ENCODE measurements around the gene CLINT1.

Gene CLINT1

DNA sequence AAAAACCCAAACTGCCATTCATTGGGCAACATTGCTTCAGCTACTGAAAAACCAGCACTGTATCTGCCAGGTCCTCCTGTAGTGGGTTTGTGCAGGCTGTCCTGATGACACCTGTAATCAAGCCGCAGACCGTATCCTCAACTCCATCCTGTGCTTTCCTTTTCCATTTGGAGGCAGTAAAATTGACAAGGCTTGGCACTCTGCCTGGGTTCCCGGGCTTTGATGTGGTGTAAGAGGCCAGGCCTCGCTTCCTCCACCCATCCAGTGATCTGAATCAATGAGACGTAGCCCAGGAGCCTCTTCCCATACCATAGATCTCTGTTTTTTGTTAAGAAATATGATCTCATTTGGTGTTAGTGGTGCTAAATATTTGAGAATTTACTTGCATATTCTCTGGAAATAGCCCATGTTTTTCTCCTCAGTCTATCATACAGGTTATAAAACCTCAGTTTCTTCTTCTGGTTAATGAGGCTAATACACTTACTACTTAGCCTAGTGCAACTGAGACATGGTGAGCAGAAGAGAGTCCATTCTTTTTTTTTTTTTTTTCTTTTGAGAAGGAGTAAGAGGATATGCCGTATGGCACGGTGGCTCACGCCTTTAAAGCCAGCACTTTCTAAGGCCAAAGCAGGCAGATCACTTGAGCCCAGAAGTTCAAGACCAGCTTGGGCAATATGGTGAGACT, 80.7 kb downstream of the CLINT1 start:
- no peak overlapping the region for H3K27ac Mint-ChIP-seq
- H3K36me3 Mint-ChIP-seq (ENCODE audit: low read depth), result no peaks in the 10 kb centered on the region
- no peaks in the 10 kb centered on the region for H3K27me3 Mint-ChIP-seq
- H3K9me3 Mint-ChIP-seq, result no peaks in the 10 kb centered on the region
- H3K4me3 Mint-ChIP-seq, result no peak overlapping the region
- intact Hi-C loops (cut with micrococcal nuclease), result no loop called here
- no peaks in the 10 kb centered on the region for H3K4me1 Mint-ChIP-seq (ENCODE audit: low read depth)

DNA sequence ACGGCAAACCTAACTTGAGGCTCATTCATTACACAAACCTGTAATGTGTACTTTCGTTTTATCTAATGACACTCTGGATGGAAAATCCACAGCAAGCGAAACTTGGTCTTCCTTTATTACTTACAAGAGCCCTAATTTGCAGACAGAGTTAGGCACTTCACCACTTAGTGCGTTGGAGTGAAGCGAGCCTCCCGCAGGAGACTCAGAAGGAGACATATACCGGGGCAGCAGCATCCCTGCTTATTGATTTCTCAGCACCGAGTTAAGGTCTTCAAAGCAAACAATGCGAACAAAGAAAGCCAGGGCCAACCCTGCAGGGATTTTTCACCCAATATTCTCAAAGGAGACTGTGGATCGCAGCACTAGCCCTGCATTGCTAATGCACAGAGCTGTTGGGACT, 86.8 kb downstream of the CLINT1 start:
- H3K4me1 Mint-ChIP-seq (ENCODE audit: low read depth), result no peaks in the 10 kb centered on the region
- no peaks in the 10 kb centered on the region for H3K9me3 Mint-ChIP-seq
- intact Hi-C loops (cut with micrococcal nuclease), result no loop called here
- H3K27ac Mint-ChIP-seq, result no peak overlapping the region
- H3K36me3 Mint-ChIP-seq (ENCODE audit: low read depth), result no peaks in the 10 kb centered on the region
- H3K4me3 Mint-ChIP-seq, result no peak overlapping the region
- H3K27me3 Mint-ChIP-seq, result no peaks in the 10 kb centered on the region

DNA sequence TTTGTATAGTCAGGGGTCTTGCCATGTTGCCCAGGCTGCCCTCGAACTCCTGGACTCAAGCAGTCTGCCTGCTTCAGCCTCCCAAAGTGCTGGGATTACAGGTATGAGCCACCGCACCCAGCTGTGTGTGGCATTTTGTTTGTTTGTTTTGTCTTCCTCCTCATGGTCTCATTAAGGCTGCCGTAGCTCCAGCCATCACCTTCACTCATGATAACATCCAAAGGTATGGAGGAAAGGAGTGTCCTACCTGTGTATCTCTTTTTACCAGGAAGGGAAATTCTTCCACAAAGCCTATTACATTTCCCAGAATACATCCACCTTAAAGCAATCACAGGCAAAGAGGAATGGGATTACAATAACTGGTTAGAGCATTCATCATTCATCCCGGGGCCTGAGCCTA, 88.3 kb downstream of the CLINT1 start:
- Mint-ChIP-seq H3K9me3 (no peaks in the 10 kb centered on the region), H3K27me3 (no peaks in the 10 kb centered on the region), H3K4me1 (ENCODE audit: low read depth) (no peaks in the 10 kb centered on the region), H3K27ac (no peak overlapping the region), H3K36me3 (ENCODE audit: low read depth) (no peaks in the 10 kb centered on the region), H3K4me3 (no peak overlapping the region)
- intact Hi-C loops (cut with micrococcal nuclease), result no loop called here

DNA sequence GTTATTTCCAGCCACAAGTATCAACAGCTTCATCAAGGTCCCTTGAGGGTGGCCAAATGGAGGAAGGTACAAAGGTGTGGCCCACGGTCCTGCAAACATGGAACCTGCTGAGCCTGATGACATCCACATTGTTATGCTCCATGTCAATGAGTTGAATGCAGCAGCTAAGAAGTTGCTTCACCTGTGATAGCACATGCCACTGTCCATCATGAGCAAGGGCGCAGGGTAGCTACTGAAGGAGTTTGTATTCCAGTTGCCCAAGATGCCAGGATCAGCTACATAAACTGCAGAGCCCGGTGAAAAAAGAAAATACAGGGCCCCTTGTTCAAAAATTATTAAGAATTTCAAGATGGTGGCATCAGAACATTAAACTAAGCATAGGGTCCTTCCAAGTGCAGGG, 91.3 kb downstream of the CLINT1 start:
- no peak overlapping the region for H3K27ac Mint-ChIP-seq
- no peaks in the 10 kb centered on the region for H3K36me3 Mint-ChIP-seq (ENCODE audit: low read depth)
- H3K4me3 Mint-ChIP-seq, result no peak overlapping the region
- H3K27me3 Mint-ChIP-seq, result no peaks in the 10 kb centered on the region
- no peaks in the 10 kb centered on the region for H3K4me1 Mint-ChIP-seq (ENCODE audit: low read depth)
- intact Hi-C loops (cut with micrococcal nuclease), result no loop called here
- no peaks in the 10 kb centered on the region for H3K9me3 Mint-ChIP-seq

DNA sequence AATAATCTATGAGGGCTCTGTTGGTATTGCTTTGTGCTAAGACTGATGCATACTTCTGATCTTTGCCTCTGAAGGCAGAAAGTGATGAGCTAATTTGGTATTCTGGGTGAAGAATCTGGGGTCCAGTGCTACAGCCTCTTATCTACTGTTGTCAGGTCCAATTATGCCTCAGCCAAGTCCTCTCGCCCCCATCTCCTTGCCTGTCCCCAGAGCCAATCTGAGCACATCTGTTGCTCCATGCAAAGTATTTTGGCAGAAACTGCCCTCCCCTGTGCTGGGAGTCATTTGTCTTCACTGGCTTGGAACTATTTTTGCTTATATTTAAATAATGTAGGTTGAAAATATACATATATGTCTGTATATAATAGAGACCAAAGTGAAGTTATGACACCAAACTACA, 92.0 kb downstream of the CLINT1 start:
- no peak overlapping the region for H3K27ac Mint-ChIP-seq
- no peaks in the 10 kb centered on the region for H3K4me1 Mint-ChIP-seq (ENCODE audit: low read depth)
- no peak overlapping the region for H3K4me3 Mint-ChIP-seq
- no peaks in the 10 kb centered on the region for H3K36me3 Mint-ChIP-seq (ENCODE audit: low read depth)
- intact Hi-C loops (cut with micrococcal nuclease), result no loop called here
- H3K27me3 Mint-ChIP-seq, result no peaks in the 10 kb centered on the region
- H3K9me3 Mint-ChIP-seq, result no peaks in the 10 kb centered on the region

DNA sequence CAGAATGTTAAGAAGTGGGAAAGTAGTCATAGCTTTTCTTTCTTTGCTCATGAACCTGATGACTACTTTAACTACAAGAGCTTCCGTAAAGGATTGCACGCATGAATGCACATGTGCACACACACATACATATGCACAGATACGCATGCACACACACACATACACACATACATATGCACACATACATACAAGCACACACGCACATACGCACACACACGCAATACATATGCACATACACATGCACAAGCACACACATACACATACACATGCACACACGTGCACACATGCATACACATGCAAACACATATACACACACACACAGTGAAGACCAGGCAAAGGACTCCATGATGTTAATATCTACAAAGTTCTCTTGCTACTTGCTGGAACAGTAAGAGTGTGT, 92.5 kb downstream of the CLINT1 start:
- intact Hi-C loops (cut with micrococcal nuclease), result no loop called here
- Mint-ChIP-seq H3K4me1 (ENCODE audit: low read depth) (no peaks in the 10 kb centered on the region), H3K4me3 (no peak overlapping the region), H3K27me3 (no peaks in the 10 kb centered on the region), H3K36me3 (ENCODE audit: low read depth) (no peaks in the 10 kb centered on the region), H3K27ac (no peak overlapping the region), H3K9me3 (no peaks in the 10 kb centered on the region)

DNA sequence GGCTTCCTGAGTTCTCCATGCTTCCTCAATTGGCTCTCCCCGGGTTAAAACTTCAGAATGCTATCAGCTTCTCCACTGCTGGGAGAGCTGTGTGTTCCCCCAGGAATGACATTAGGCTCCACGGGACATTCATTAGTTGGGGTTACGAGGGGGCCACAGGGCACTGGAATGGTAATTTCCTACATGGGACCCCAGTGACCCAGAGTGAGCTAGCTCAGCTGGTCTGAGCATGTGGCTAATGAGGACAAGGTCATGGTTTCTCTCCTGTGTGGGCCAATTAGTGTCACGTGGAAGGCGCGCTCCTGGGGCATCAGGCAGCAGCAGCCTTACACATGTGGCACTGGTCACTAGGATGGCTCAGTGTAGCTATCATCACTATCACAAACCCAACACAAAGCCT, 94.4 kb downstream of the CLINT1 start:
- peaks cover 12% of the 10 kb centered on the region for H3K36me3 Mint-ChIP-seq (ENCODE audit: low read depth)
- no peaks in the 10 kb centered on the region for H3K4me1 Mint-ChIP-seq (ENCODE audit: low read depth)
- H3K9me3 Mint-ChIP-seq, result no peaks in the 10 kb centered on the region
- no peaks in the 10 kb centered on the region for H3K27me3 Mint-ChIP-seq
- H3K27ac Mint-ChIP-seq, result no peak overlapping the region
- intact Hi-C loops (cut with micrococcal nuclease), result no loop called here
- no peak overlapping the region for H3K4me3 Mint-ChIP-seq

DNA sequence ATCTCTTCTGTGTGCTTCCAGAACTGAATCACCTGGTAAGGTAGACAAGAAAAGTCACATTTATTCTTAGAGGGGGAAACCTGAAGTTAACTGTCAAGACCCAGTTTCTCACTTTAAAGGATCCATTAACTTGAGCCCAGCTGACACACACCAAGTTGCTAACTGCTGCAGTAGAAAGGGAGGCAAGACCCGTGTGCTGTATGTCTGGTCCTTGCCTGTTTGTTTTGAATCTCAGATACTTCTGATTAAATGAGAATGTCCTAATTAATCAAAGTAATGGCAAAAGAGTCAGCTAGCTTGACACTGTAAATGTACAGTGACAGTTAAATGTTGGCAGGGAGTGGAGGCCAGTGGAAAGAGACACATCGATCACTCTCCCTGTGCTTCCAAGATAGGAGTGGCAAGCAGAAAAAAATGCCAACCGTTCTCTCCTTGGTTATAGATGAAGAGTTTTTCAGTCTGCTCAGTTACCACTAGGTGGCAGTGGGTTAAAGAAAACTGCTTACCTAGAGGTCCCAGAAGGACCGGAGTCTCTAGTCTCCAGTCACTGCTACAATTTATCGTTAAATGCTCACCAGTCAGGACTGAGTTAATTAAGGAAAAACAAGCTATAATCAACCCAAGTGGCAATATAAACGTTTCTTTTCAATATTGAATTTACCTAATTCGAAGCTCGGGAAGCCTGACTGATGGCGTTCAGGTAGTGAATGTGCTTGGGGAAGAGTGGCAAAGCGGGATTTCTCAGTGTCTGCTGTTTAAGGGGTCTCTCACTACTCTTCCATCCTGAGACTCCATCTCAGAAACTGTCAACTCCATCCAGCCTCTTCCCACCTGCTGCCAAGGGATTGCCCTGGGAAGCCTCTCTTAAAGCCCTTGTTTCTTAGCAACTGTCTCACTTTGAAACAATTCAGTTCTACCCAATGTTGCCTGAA, 97.0 kb downstream of the CLINT1 start:
- H3K27me3 Mint-ChIP-seq, result no peaks in the 10 kb centered on the region
- intact Hi-C loops (cut with micrococcal nuclease), result no loop called here
- no peaks in the 10 kb centered on the region for H3K4me1 Mint-ChIP-seq (ENCODE audit: low read depth)
- peaks cover 14% of the 10 kb centered on the region for H3K36me3 Mint-ChIP-seq (ENCODE audit: low read depth)
- H3K4me3 Mint-ChIP-seq, result no peak overlapping the region
- H3K27ac Mint-ChIP-seq, result no peak overlapping the region
- H3K9me3 Mint-ChIP-seq, result no peaks in the 10 kb centered on the region

DNA sequence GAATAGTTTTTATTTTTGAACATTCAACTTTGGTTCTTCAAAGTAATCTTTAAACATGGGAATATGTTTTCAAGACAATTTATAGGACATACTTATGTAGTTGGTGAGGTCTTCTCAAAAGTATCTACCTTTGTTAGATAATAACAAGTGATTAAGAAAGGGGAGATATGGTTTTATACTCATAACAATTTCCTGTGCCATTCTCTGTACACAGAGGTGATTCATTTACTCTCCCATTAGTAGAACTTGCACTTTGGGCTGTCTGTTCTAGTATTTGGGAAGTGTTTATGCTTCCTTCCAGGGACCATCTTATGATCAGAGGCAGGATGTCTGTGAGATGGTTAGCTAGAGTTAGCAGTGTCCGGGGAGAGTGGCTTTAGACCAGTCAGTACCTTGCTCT, 100.2 kb downstream of the CLINT1 start:
- Mint-ChIP-seq H3K27me3 (no peaks in the 10 kb centered on the region), H3K27ac (no peak overlapping the region), H3K4me1 (ENCODE audit: low read depth) (no peaks in the 10 kb centered on the region), H3K9me3 (no peaks in the 10 kb centered on the region), H3K36me3 (ENCODE audit: low read depth) (peaks cover 38% of the 10 kb centered on the region), H3K4me3 (no peak overlapping the region)
- intact Hi-C loops (cut with micrococcal nuclease), result no loop called here

DNA sequence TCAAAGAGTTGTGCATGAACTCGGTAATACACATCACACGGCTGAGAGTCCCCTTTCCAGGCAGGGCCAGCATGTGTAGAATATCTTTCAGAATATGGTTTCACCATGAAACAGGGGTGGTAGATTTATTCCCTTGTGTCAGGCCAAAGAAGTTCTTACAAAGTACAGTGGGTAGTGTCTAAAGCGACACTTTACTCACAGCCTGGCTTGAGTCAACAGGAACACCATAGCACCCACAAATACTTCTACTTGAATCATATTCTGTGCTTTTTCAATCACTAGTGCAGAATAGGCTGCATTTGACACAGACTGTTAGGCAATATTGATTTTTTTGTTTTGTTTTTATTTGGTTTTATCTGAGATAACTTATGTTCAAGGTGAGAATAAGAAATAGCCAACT, 102.8 kb downstream of the CLINT1 start:
- Mint-ChIP-seq H3K9me3 (no peaks in the 10 kb centered on the region), H3K27me3 (no peaks in the 10 kb centered on the region), H3K4me1 (ENCODE audit: low read depth) (no peaks in the 10 kb centered on the region), H3K4me3 (no peak overlapping the region), H3K27ac (no peak overlapping the region), H3K36me3 (ENCODE audit: low read depth) (peaks cover 58% of the 10 kb centered on the region)
- intact Hi-C loops (cut with micrococcal nuclease), result no loop called here

DNA sequence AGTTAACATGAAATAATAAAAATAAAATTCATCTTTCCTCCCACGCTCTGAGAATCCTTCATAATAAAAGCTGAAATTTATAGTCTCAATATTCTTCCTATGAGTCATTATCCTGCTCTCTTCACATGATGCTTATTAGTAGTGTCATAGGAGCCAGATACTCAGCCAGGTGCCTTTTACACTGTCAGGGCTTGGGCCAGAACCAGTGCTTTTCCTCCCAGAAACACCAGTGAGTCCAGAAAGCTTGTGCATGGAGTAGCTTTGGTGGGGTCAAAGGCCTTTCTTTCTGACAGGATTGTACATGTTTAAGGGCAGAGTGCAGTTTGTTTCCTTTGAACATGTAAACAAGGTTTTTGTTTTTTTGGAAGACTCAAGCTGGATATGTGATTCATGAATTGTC, 108.6 kb downstream of the CLINT1 start:
- intact Hi-C loops (cut with micrococcal nuclease), result no loop called here
- peaks cover 28% of the 10 kb centered on the region for H3K36me3 Mint-ChIP-seq (ENCODE audit: low read depth)
- no peaks in the 10 kb centered on the region for H3K27me3 Mint-ChIP-seq
- no peak overlapping the region for H3K27ac Mint-ChIP-seq
- no peaks in the 10 kb centered on the region for H3K9me3 Mint-ChIP-seq
- H3K4me3 Mint-ChIP-seq, result no peak overlapping the region
- no peaks in the 10 kb centered on the region for H3K4me1 Mint-ChIP-seq (ENCODE audit: low read depth)

DNA sequence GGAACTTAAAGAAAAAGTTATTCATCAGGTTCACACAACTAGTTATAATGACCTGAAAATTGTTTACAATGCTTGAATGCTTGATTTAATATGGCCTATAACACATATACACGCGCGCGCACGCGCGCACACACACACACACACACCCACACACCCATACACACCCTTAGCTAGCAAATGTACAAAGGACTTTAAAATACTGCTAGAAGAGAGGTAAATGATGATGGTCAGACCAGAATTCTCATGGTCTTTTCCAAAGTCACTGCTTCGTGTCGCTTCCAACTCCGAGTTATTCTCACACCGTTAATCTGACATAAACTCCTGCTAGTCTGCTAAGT, 109.5 kb downstream of the CLINT1 start:
- intact Hi-C loops (cut with micrococcal nuclease), result no loop called here
- Mint-ChIP-seq H3K9me3 (no peaks in the 10 kb centered on the region), H3K4me3 (no peak overlapping the region), H3K4me1 (ENCODE audit: low read depth) (peaks cover 3% of the 10 kb centered on the region), H3K27me3 (peaks cover under 1% of the 10 kb centered on the region), H3K36me3 (ENCODE audit: low read depth) (peaks cover 20% of the 10 kb centered on the region), H3K27ac (no peak overlapping the region)

DNA sequence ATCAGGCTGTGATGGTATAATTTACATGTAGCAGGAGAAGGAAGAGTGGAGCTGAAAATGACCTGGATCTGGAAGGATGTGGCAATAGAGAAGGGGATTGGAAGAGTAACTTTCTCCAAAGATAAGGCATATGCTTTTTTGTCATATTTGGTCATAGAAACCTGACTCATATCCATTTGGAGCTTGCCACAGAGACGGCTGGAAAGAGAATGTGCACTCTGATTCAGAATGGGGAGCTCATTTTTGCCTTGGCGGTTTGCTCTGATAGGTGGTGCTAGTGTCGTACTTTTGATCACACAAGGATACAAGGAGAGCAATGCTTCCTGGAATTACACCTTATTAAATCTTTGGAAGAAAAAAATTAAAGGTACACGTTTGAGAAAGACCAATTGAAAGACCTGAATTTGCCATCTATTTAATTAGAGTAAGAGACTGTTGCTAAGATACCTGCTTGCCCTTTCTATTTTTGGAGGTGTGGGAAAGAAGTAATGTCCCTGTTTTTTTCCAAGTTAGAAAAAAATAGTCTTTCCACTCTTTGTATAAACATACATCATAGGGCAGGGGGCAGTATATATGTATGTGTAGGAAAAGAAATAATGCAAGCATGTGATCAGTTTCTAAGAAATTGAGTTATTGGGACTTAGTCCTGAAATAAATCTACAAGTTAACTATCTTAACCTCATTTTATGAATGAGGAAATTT, 110.0 kb downstream of the CLINT1 start:
- H3K4me3 Mint-ChIP-seq, result no peak overlapping the region
- peaks cover 4% of the 10 kb centered on the region for H3K27me3 Mint-ChIP-seq
- H3K27ac Mint-ChIP-seq, result no peak overlapping the region
- no peaks in the 10 kb centered on the region for H3K9me3 Mint-ChIP-seq
- H3K4me1 Mint-ChIP-seq (ENCODE audit: low read depth), result peaks cover 7% of the 10 kb centered on the region
- H3K36me3 Mint-ChIP-seq (ENCODE audit: low read depth), result peaks cover 20% of the 10 kb centered on the region
- intact Hi-C loops (cut with micrococcal nuclease), result no loop called here
